HuH-7.5 (cell line): ENCODE measurements around the gene AMHR2.
A peak's percentile ranks its signal among the peaks of the same experiment; 100 is the strongest.
"Not testable (repeated sequence)": the region's sequence is repeated elsewhere in the genome, so short reads cannot be mapped to it uniquely, and the experiment has no call there.

Experiments used
- DNase-seq: peaks from one replicate; pipeline ENCODE4 v3.0.0; 2011; ENCODE audit warnings: low spot score

AMHR2 gene

GRCh38 chr12:53414756-53415417 is 8.8 kb upstream of the AMHR2 start:
- no peak for DNase-seq

- not testable (repeated sequence) for DNase-seq
Measured at GRCh38 chr12:53415752-53416389, 7.8 kb upstream of the AMHR2 start.

GRCh38 chr12:53417291-53417816 is 6.3 kb upstream of the AMHR2 start:
- DNase-seq = not testable (repeated sequence)

GRCh38 chr12:53418221-53418620 is 5.4 kb upstream of the AMHR2 start:
- DNase-seq = no peak

GRCh38 chr12:53419756-53420155 is 3.9 kb upstream of the AMHR2 start:
- DNase-seq = no peak

GRCh38 chr12:53422247-53422646 is 1.4 kb upstream of the AMHR2 start:
- DNase-seq = not testable (repeated sequence)

GRCh38 chr12:53424626-53425514 is 1.2 kb downstream of the AMHR2 start:
- DNase-seq = no peak

GRCh38 chr12:53425515-53426150 is 2.0 kb downstream of the AMHR2 start:
- no peak for DNase-seq

GRCh38 chr12:53427905-53428594 is 4.4 kb downstream of the AMHR2 start:
- no peak for DNase-seq

GRCh38 chr12:53428741-53429140 is 5.1 kb downstream of the AMHR2 start:
- no peak for DNase-seq

GRCh38 chr12:53430116-53430515 is 6.5 kb downstream of the AMHR2 start:
- no peak for DNase-seq

GRCh38 chr12:53431187-53431586 is 7.5 kb downstream of the AMHR2 start:
- no peak for DNase-seq

GRCh38 chr12:53435326-53435725 is 11.7 kb downstream of the AMHR2 start:
- DNase-seq = not testable (repeated sequence)

GRCh38 chr12:53439582-53439981 is 15.9 kb downstream of the AMHR2 start:
- DNase-seq = not testable (repeated sequence)

- DNase-seq = peak; percentile 92
Measured at GRCh38 chr12:53441040-53441833, 17.6 kb downstream of the AMHR2 start, which contains the start of gene PRR13. PRR13 (plus strand) TSS chr12:53441734; CDS start chr12:53442715, 981 bp downstream.

- no peak for DNase-seq
Measured at GRCh38 chr12:53443955-53444354, 20.3 kb downstream of the AMHR2 start.

GRCh38 chr12:53444593-53445325 is 21.1 kb downstream of the AMHR2 start:
- not testable (repeated sequence) for DNase-seq

GRCh38 chr12:53450936-53451335 is 27.3 kb downstream of the AMHR2 start:
- no peak for DNase-seq

- peak; percentile 96 for DNase-seq
Measured at GRCh38 chr12:53451661-53452158, 28.1 kb downstream of the AMHR2 start, which contains the start of gene PCBP2. PCBP2 (plus strand) TSS chr12:53452102; CDS start chr12:53454801, 2,699 bp downstream.
